Fibroblast of mammary gland (primary cell): ENCODE measurements around the gene CSMD2.

Source experiments
- DNase-seq: peaks from one replicate; pipeline ENCODE4 v3.0.0-alpha.2; 2010; ENCODE audit warnings: low read depth
- H3K4me3 ChIP-seq: 2 replicates; pipeline ENCODE4 v1.5.1; 2011; ENCODE audit warnings: low read depth, mild to moderate bottlenecking, low read length, moderate library complexity; ENCODE audit not compliant: control insufficient read depth
- CTCF ChIP-seq: conservative IDR thresholded peaks from 2 replicates; pipeline ENCODE4 v1.5.1; 2011; ENCODE audit warnings: low read depth, low read length, inconsistent platforms; ENCODE audit not compliant: control insufficient read depth, insufficient read depth

Gene CSMD2

GRCh38 chr1:33864460-33865389 lies 300.3 kb downstream of the CSMD2 start:
- no peak for TF ChIP-seq CTCF
- no peak overlapping the region for H3K4me3 ChIP-seq
- DNase-seq, result no peak

- DNase-seq, result no peak
- TF ChIP-seq CTCF, result no peak
- H3K4me3 ChIP-seq, result no peak within 1 kb of the TSS
Observed at GRCh38 chr1:33863779-33864178, 301.3 kb downstream of the CSMD2 start, which contains the start of gene HMGB4. Gene HMGB4, plus strand, starts transcription at chr1:33864079. Its CDS starts 113 bp downstream, at chr1:33864192.

- TF ChIP-seq CTCF, result no peak
- DNase-seq, result no peak
- no peak overlapping the region for H3K4me3 ChIP-seq
Observed at GRCh38 chr1:33860671-33861070, 304.4 kb downstream of the CSMD2 start.

- no peak for TF ChIP-seq CTCF
- DNase-seq, result no peak
- H3K4me3 ChIP-seq, result no peak overlapping the region
Observed at GRCh38 chr1:33854091-33854490, 310.9 kb downstream of the CSMD2 start.

GRCh38 chr1:33853431-33853830 lies 311.6 kb downstream of the CSMD2 start:
- no peak overlapping the region for H3K4me3 ChIP-seq
- no peak for DNase-seq
- TF ChIP-seq CTCF, result no peak

- DNase-seq, result peak; percentile 53
- no peak for TF ChIP-seq CTCF
- H3K4me3 ChIP-seq, result no peak overlapping the region
Observed at GRCh38 chr1:33852711-33853110, 312.3 kb downstream of the CSMD2 start.
